Transverse colon (tissue), 3 donors: ENCODE data around the gene SIX3.

Experiments
- POLR2A ChIP-seq: fragments of 450-650 bp; IDR thresholded peaks from one replicate; pipeline ENCODE4 v1.6.1; 2016; ENCODE audit warnings: antibody characterized with exemption, mild to moderate bottlenecking, moderate library complexity
- TF ChIP-seq, protein P1 (sequence below), 5 experiments: fragments of 200-600 bp in 3 of 5; fragments of 450-650 bp in 2 of 5; sonication (generic) in 3 of 5; IDR thresholded peaks; 1 replicate in 2 of 5; 2 replicates in 3 of 5; pipeline ENCODE4 v1.5.1; 2016 to 2017; ENCODE audit warnings: antibody characterized with exemption in 5 of 5, inconsistent platforms in 3 of 5, mild to moderate bottlenecking in 2 of 5, moderate library complexity in 1 of 5

DNA sequence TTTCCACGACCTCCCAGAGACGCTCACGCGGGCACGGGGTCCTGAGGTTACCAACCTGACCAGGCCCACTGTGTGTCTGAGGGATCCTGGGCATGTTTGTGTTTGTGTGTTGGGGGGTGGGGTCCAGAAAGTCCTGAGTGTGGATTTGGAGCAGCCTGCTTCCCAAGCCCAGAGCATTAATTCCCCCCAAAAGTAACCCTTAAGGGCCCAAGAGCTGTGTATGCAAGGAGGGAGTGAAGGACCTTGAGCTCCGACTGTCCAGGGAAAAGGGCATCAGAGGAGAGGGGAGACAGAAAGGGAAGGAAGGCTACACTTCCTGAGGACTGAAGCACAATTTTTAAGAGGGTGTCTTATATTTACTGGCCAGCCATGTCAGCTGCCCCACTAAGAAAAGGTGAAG, 5.2 kb upstream of the SIX3 start:
- TF ChIP-seq, protein P1, sequence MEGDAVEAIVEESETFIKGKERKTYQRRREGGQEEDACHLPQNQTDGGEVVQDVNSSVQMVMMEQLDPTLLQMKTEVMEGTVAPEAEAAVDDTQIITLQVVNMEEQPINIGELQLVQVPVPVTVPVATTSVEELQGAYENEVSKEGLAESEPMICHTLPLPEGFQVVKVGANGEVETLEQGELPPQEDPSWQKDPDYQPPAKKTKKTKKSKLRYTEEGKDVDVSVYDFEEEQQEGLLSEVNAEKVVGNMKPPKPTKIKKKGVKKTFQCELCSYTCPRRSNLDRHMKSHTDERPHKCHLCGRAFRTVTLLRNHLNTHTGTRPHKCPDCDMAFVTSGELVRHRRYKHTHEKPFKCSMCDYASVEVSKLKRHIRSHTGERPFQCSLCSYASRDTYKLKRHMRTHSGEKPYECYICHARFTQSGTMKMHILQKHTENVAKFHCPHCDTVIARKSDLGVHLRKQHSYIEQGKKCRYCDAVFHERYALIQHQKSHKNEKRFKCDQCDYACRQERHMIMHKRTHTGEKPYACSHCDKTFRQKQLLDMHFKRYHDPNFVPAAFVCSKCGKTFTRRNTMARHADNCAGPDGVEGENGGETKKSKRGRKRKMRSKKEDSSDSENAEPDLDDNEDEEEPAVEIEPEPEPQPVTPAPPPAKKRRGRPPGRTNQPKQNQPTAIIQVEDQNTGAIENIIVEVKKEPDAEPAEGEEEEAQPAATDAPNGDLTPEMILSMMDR (IDR thresholded peaks at IDR 0.05): no peak
- no peak for TF ChIP-seq POLR2A
